ENCODE results near the gene L3MBTL4.

Gene L3MBTL4

GRCh38 chr18:5961828-5962150, 452.9 kb downstream of the L3MBTL4 start:
- DNase-seq (ENCODE audit: low read depth), result no peak

- DNase-seq (ENCODE audit: low read depth), result no peak
Measured at GRCh38 chr18:5961097-5961827, 453.4 kb downstream of the L3MBTL4 start.

- DNase-seq (ENCODE audit: low read depth), result no peak
Measured at GRCh38 chr18:5958822-5959221, 455.9 kb downstream of the L3MBTL4 start.

DNA sequence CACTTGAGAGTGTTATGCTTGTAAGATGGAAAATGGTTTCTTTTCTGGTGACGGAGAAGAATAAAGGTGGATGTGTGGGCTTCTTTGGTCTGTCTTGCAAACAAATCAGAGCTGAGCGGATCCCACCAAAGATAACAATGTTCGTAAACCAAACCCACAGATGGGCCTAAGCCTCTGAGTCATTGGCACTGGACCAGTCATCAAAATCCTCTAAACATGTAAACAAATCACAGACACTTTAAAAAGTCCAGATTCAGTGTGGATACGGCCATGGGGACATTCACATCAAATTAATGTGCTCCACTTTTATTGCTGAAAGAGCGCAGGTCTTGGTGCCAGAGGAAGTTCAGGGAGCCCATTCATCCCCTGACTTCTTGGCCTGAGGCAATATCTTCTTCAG, 458.9 kb downstream of the L3MBTL4 start:
- DNase-seq (ENCODE audit: low read depth), result no peak

DNA sequence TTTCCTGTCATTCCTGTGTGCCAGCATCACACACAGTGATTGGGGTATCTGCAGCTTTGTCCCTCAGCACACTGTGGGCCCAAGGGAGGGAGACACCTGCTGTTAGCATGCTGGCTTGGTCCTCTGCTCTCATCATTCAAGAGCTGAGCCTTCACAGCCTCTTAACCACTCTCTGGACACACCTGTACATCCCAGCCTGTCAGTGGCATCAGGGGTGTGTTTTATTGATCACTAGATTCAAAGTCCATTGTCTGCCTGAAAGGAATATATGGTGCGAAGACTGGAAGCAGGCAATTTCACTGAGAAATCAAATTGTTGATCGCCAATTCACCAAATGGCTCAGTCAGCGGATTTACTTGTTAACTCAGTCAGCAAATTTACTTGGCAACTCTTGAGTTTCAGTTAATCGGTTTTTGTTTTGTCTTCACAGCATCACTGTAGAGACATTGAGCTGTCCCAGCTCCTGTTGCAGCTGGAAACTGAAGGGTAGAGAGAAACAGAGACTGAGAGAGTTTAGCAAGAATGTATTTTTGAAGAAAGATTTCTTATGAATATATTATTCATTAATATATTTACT, 463.1 kb downstream of the L3MBTL4 start:
- DNase-seq (ENCODE audit: low read depth), result no peak

DNA sequence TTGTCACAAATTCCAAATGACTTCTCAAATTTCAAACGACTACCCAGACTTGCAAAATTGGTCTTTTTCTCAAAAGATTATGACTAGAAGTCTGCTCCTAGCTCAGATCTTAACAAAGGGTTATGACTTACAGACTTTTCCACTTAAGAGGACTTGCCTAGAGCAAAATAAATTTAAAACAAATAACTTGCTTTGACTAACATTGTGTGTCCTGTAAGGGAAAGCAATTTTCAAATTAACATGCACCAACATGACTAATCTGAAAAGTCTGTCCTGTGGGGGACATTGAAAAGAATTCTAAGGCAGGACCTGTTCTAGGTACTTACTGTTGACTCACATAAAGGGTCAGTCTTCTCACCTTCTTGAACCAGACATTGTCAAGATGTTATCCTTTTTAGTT, 465.9 kb downstream of the L3MBTL4 start:
- DNase-seq (ENCODE audit: low read depth), result no peak

- no peak for DNase-seq (ENCODE audit: low read depth)
Measured at GRCh38 chr18:5948237-5948636, 466.5 kb downstream of the L3MBTL4 start.

DNA sequence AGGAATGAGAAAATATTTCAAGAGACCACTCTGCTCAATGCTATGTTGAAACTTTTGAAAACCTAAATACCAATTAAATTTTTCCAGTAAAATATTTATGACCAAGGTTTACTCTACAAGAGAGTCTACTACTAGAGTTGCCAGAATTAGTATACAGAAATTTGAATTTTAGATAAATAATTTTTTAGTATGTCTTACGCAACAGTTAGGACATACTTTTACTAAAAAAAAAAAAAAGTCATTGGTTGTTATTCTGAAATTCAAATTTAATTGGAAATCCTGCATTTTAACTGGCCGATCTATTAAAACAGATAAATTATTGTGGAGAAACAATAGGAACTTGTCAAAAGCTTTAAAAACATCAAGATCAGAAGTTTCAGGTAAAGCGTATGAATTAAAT, 470.3 kb downstream of the L3MBTL4 start:
- DNase-seq (ENCODE audit: low read depth), result no peak

DNA sequence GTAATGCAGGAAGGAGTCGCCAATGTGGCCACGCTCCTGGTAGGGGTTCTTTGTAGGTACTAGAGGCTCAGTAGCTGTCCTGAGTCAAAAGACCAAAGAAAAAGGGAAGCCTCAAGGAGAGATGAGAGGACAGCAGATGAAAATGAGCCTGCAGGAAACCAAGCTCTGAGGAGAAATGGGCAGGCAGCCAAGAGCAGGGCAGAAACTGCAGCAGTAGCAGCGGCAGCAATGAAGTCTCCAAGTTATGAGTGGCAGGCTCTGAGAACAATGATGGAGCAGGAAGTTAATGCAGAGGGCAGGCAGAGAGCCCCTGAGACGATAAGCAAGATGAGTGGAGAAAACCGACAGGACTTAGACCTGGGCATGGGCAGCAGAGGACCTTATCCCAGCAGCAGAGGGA, 471.2 kb downstream of the L3MBTL4 start:
- no peak for DNase-seq (ENCODE audit: low read depth)

DNA sequence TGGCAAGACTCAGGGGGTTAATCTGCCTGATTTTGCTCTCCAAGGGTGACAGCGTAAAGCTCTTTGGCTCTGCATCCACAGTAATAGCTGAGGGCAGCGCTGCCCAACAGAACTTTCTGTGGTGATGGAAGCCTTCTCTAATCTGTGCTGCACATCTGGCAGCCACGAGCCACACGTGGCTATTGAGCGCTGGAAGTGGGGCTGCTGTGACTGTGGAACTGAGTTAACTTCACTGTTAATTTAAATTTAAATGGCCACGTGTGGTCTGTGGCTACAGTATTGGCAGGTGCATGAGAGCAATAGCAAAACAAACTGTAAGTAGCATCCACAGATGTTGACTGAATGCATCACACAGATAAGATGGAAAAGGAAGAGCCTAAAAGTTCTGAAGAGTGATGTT, 472.1 kb downstream of the L3MBTL4 start:
- DNase-seq (ENCODE audit: low read depth), result no peak

GRCh38 chr18:5941890-5942289, 472.8 kb downstream of the L3MBTL4 start:
- DNase-seq (ENCODE audit: low read depth), result no peak

DNA sequence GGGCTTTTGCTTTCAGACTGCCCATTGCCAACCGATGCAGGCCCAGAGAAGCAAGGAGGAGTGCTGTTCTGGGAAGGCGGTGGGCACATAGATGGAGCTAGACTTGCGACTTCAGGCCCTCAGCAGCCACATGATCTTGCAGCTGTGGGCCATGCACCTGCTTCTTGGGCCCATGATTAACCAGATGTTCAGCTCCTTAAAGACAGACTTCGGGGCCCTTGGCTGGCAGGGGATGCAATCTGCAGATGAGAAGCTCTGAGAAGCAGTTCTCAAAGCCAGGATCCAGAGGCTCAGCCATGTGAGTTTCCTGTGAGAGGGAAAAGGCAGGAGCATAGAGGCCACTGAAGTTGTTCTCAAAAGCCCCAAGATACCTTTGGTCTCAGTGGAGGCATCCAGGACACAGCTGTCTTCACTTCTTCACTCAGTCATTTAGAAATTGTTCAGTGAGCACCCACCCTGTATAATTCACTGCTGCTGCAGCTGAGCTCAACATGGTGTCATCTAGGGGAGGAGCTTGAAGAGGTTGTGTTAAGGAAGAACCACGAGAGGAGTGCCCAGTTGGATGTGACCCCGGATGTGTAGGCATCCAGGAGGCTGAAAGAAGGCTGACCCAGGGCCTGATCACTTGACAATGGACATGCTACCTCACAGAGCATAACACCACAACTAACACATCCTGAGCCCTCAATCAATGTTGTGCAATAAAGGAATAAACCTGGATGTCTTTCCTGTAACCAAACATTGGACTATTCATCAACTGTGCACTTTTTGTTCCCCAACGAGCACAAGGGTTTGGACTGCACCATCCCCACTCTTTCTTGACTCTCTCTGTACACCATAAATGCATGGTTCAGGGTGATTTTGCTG, 474.7 kb downstream of the L3MBTL4 start:
- no peak for DNase-seq (ENCODE audit: low read depth)

DNA sequence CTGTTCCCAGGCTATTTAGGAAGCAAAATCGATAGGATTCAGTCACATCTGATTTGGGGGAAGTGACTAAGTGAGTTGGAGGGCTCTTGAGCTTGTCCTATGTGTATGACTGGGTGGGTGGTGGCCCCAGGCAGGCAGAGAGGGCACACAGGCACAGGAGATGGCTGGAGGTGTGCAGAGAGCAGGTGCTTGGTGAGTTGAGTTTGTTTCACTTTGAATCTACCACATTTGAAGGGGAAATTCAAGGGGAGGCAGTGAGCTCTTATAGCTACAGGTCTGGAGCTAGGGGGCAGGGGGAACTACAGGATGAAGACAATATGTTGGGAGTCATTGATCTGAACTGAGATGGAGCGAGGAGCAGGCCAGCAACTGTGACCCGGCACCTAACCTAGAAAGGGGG, 476.9 kb downstream of the L3MBTL4 start:
- no peak for DNase-seq (ENCODE audit: low read depth)

- no peak for DNase-seq (ENCODE audit: low read depth)
Measured at GRCh38 chr18:5937121-5937520, 477.6 kb downstream of the L3MBTL4 start.

- no peak for DNase-seq (ENCODE audit: low read depth)
Measured at GRCh38 chr18:5930789-5931188, 483.9 kb downstream of the L3MBTL4 start.

DNA sequence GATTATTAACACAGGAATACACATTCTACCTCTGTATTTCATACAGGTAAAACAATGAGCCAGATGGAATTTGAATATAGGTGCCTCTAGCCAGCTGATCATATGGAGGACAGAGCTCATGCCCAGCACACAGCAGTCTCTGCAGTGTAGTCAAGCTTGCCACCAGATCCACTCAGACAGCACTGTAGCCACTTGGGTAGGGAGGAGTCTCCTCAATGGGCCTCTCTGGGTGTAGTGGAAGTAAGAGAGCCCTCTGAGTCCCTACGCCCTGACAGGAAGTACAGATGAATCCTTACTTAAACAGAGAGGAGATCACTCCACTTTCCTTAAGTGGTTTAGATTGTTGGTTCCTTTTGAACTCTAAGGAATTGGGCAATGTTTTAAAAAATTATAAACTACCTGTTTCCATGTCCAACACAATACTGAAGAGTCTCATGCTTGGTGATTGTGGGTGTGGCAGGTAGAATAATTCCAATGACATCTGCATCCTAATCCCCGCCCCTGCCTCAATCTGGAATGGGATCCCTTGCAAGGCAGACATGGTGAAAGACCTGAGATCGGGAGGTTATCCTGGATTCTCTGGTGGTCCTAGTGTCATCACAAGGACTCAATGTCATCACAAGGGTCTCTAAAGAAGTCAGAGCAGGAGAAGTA, 496.4 kb downstream of the L3MBTL4 start:
- DNase-seq (ENCODE audit: low read depth), result no peak

DNA sequence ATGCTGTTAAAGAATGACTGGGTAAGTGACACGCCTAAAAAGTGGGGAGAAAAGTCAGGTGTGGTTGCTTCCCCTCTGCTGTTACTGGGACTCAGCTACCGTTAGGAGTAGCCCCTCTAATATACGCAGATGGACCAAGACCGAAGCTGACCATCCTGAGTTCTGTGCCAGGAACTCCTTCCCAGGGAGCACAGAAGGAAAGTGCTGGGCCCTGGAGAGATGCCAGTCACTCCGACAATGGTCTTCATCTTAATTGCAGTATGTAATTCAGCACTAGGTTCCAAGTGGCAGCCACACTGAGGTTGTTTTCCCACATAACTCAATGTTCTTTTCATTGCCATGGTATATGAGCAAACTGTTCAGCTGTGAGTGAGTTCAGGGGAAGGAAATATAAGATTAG, 499.8 kb downstream of the L3MBTL4 start:
- DNase-seq (ENCODE audit: low read depth), result no peak

DNA sequence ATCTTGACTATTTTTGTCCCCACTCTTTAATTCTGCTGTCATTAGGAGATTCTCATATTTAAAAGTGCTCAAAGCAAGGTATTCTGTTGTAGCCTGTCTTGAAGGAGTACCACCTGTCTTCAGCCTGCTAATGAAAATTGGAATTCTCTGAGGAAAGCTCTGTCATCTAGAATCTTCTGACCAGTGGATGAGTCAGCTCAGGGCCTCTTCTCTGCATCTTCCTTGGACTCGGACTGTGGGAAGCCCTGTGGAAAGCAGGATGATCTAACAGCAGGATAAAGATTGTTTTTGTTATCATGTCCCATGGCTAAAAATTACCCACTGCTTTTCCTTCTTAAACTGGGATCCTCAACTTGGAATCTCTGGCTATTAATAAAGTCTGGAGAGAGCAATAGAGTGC, 500.7 kb downstream of the L3MBTL4 start:
- no peak for DNase-seq (ENCODE audit: low read depth)

DNA sequence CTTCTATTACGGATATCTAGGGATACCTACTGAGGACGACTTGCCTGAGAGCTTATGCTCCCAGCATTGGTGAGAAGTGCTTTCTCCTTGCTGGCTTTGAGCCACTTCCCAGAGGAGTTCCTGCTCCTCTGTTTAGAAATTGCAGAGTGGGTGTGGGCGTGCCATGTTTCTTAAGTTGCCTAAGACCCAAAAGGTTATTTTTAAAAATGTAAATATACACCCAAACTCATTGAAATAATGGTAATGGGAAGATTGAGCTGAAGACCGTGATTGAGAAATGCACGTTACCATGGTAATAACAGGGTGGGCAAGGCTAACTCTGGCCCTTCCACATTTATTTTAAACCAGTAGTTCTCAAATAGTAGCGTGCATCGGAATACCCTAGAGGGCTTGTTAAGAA, 502.1 kb downstream of the L3MBTL4 start:
- no peak for DNase-seq (ENCODE audit: low read depth)

DNA sequence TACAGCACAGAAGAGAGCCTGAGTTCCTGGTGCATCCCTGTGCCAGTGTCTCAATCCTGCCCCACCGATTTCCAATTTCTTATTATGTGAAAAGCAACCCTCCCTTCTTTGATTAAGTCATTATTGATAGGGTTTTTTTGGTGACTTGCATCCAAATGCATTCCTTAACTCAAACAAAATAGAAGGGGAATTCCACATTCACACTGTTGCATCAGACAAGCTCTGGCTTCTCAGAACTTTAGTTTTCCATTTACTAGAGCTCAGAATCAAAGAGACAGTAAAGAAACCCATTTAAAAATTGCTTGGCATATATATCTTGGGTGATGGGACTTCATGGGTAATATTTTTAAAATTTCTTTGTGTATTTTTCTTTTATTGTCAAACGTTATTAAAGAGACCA, 505.6 kb downstream of the L3MBTL4 start:
- no peak for DNase-seq (ENCODE audit: low read depth)
